NCI-H524 (cell line): ENCODE data around the gene PACSIN3.

Experiments
- DNase-seq, 2 experiments: peaks; one replicate each; lab custom pipeline; 2025; lab: John Stamatoyannopoulos, UW

The PACSIN3 gene

DNA sequence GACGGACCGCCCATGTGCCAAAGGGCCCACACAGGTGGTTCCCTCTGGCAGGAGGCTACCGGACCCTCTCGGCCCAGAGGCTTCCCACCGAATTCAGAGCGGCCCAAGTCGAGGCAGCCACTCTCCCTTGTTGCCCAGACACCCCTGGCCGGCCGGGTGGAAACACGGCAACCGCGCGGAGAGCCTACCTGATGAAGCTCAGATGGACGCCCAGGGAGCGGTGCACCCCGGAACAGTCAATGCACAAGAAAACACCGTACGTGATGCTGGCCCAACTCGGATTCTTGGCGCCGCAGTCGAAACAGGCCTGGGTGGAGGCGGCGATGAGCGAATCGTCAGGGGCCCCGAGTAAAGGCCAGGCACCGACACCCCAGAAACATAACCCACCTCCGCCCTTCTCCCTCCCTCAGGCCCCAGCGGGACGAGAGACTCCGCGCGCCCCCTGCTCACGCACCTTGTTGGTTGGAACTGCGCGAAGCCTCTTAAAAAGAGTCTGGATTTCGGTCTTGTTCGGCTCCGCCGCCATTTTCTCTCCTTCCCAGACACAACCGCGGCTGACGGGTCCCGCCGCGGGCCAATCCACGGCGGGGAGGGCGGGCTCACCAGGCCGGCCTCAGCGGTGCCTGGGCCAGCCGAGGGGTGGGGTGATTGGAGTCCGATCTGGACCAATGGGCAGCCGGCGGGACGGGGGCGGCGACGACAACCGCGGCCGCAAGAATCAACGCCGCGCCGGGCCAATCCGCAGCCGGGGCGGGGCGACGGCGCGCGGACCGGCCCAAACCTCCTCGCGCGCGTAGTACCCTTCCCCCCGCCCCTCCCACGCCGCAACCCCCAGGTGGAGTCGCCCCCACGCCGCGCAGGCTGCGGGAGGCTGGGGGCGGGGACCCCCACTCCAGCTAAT, 9.7 kb downstream of the PACSIN3 start, which contains the start of gene ARFGAP2:
ARFGAP2 (minus strand) TSS at position 552 of the 901 bp plus-strand sequence; CDS start at position 526, 26 bp downstream.
- peak; percentile 82 to 90 for DNase-seq

DNA sequence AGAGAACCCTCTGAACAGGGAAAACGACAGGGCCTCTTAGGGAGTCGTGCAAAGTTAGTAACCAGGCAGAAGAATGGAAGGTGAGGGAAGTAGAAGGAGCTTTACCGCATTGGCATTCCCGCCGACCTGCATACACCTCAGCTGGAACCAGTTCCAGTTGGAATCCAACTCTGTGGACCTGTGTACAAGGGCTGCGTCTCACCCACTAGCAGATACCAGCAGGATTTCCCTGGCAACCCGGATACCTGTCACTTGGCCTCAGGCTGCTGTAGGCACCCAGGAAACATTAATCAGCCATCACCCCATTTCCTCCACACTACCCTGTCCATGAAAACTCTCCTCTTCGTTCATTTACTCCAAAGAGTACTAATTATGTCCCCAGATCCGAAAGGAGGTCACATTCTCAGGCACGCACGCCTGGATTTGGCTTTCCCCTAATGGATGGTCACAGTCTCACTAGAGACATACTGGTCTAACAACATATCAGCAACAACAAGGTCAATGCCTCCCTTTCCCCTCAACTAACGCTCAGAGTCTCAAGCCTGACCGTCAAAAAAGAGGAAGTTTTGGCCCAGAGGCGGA, 10.4 kb downstream of the PACSIN3 start:
- no peak for DNase-seq

DNA sequence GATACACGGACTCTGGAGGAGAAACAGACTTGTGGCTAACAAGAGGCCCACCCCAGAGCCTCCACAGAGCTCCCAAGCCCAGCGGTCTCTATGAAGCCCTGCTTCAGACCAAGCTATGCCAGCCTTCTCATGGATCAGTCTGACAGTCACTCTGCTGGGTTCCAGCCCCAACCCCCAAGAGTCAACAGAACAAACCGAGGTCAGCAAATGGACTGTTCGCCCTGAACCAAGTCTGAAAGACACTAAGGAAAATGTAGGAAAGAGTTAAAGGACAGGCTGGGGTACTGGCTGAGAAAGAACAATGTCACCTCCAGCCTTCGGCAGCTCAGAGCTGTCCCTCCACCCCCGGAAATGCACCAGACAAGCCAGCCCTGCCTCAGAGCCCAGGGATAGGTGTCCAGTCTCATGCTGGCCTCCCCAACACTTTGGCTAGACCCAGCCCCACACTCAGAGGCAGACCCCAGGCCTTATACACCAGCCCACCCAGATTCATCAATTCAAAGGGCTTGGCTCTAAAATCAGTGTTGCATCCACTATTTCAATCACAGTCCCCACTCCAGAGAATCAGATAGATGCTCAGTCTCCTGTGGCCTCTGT, 13.4 kb downstream of the PACSIN3 start:
- DNase-seq = no peak

DNA sequence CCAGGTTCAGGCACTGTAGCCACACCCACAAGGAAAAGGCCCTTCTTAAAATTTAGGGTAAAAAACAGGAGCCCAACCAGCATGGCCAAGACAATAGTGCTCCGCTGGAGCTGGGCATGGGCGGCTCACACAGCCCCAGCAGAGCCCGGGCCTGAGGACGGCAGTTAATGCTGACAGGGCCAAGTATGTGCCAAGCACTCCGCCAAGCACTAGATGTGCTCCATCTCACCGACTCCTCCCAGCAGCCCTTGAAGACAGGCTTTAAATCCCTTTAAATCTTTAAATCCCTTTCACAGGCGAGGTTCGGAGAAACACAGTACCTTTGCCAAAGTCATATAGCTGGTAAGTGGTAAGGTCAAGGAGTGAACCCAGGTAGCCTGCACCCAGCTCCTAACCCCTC, 14.4 kb downstream of the PACSIN3 start:
- no peak for DNase-seq

DNA sequence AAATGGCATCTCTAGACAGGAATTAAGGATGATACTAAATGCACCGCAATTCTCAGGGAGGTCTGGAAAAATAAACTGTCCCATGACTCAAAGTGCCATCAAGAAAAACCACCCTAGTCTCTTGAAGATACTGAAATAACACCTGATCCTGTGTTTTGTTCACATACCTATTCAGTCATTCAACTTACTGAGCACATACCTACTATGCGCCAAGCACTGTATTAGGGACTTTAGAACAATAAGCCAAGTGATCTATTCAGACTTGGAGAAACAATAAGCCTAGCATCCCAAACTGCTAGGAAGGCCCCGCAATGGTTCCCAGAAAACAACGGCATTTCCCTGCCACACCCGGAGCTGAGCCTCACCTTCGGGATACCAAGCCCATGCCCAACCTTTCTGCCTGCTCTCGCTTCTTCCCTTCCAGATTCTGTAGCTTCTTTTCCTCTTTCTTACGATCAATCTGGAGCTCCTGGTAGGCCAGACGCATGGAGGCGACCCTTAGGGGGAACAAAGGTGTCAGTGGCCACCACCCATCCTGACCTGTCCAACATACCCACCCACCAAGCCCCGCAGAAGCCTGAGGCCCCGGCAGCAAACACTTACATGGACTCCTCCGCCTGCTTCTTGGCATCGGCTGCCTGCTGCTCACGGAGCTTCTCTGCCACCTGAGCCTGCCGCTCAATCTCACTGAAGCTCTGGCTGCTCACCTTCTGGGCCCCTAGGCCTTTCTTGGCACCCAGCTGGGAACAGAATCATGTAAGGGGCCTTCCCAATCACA, 15.0 kb downstream of the PACSIN3 start:
- DNase-seq = no peak

DNA sequence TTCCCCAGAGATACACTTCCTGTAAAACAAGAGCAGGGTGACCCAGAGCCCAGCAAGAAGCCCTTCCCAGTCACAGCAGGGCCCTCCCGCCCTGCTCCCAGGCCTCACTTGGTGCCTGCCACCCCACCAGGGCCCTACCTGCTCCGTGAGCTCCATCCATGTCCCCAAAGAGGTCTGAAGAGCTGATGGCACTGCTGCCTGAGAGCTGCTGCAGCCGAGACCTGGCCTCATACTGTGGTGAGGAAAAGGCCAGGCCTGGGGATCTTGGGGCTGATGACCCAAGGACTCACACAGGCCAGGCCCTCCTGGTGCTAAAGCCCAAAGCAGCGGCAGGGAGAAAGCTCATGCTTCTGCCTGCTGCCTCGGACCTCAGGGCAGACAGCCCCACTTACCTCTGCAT, 19.9 kb downstream of the PACSIN3 start:
- no peak for DNase-seq

DNA sequence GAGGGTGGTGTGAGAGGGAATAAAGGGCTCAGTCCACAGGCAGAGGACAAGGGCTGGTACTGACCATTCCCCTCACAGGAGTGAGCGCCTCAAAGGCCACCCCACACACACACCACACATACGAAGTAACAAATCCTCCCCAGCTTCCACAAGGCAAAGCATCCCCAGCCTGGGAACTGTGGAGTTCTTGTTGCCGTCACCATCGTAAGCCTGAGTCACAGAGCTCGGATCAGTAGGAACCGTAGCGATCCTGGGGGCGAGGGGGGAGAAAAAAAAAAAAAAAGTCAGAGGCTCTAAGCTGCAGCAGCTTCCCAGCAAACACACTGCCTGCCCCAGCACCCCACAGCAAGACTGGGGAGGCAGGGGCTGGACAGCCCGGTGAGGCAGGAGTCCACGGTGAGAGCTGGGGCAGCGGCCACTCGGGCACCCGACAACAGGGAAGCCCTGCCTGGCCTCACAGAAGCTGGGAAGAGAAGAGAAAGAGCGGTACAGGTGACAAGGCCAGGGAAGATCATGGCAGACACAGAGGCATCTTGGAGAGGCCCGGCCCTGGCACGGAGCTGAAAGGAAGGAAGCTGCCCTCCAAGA, 20.9 kb downstream of the PACSIN3 start:
- no peak for DNase-seq

DNA sequence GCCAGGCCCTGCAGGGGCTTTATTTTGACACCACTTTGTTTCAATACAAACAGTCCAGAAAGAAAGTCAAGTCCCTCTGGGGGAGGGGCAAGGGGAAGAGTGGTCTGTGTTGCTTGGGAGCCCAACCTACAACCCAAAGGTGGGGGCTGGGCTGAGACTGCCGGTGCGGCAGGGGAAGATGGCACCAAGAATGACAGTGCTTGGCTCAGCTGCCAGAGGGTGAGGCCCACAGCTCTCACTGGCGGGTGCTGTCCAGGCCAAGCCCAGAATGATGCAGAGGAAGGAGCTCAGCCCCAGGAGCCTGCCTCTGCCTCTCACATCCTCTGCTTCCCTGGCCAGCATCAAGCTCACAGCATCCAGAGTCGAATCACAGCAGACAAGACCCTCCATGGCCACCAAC, 21.9 kb downstream of the PACSIN3 start:
- DNase-seq = no peak

DNA sequence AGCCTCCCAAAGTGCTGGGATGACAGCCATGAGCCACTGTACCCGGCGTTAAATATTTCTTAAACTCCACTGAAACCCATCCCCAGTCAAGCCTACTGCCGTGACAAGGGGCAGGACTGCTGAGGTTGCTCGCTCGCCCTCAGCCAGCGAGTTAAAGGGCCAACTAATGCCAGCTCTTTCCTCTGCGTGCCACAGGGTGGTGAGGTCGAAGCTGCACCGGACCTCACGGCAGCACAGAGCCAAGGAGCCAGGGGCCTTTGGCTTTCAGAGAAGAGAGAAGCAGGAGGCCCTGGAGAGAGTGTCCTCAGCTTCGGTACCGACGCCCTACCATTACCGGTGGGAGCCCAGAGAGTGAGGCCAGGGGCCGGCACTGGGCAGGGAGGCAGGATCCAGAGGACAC, 22.3 kb downstream of the PACSIN3 start:
- no peak for DNase-seq

DNA sequence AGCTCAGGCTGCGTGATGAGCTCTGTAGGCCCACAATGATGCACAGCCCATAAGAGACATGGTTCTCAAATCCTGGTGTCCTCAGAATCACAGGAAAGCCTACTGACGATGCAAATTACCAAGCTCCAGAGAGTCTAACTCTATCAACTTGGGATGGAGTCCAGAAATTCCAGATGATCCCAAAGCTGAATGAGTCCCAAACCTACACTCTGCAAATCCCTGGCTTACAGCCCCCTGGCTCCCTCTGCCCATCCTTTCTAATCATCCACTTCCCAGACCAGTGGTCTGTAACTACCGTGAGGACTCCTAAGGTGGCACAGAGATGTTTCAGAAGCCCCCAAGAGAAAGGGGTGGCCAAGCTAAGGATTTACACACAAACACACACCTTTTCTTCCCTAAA, 23.0 kb downstream of the PACSIN3 start:
- no peak for DNase-seq

DNA sequence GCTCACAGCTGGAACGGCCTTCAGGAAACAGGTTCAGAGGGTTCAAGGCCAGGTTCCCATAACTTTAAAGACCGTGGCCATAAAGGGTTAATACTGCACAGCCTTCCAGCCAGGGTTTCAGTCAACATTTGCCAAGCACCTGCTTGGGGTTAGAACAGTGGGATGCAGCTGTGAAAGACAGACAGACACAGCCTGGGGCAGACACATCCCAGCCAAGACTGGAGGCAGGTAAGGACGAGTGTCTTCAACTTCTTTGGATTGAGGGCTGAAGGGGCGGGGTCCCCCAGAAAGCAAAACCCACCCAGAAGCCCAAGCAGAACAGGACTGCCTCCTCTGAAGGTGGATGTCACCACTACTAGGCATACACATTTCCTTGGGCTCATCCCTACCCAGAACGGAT, 23.8 kb downstream of the PACSIN3 start:
- no peak for DNase-seq

DNA sequence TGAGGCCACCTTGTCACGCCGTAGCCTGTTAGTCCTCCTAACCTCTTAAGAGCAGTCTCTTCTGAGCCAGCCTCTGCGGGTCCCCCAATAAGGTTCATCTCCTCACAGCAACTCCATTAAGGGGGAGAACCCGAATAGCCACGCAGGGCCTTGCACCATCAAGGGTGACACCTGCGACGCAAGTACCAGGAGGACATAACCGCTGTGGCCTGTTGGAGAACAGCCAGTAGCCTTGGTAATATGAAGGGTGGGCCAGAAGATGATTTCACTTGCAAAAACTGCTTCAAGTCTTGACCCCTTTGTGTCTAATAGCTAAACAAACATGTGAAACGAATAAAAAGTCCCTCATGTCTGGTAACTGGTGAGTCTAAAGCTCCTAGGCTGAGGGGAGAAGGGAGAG, 24.3 kb downstream of the PACSIN3 start:
- DNase-seq = no peak

DNA sequence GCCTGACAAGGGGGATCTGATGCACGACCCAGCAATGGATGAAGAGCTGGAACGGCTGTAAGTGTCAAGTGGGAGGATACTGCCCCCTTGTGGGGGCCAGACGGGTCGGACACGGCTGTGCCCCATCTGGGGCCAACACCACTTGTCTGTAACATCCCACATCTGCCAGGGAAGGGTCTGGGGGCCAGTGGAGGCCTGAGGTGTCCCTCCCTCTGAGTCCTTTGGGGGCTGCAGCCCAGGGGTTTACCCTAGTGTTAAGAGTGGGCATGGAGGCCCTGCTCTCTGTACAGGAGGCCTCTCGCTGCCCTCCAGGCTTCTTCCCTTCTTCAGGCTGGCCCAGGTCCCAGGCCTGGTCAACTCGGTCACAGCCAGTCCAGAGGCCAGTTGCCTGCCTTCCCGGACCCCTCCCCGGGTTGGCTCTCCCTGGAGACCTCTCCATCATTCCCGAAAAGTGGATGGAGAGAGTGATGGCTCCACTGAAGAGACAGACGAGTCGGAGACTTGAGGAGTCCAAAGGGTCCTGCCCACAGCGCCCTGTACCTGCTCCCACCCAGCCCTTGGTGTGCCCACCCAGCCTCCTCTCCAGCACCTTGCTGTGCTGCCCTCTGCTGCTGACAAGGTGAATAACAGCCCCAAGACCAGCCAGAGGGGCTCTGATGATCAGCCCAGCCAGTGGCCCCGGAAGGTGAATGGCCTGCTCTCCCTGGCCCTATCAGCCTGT, 24.9 kb downstream of the PACSIN3 start:
- peak in 1 of 2 experiments; percentile 70 for DNase-seq

DNA sequence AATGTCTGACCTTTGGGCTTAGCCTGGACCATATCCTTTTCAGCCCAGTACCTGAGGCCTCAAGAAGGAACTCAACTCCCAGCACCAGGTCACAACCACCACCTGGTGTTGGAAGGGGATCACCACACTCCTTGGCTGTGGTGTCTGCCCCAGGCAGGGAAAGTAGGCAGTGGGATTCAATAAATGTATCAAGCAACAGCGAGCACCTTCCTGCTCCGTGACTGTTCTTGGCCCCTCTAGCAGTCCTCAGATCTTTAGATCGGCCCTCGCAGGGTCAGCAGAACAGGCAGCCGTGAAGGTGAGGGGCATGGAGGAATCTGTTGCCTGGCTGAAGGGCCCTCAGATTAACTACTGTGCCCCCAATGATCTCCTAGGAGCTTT, 25.5 kb downstream of the PACSIN3 start:
- no peak for DNase-seq

DNA sequence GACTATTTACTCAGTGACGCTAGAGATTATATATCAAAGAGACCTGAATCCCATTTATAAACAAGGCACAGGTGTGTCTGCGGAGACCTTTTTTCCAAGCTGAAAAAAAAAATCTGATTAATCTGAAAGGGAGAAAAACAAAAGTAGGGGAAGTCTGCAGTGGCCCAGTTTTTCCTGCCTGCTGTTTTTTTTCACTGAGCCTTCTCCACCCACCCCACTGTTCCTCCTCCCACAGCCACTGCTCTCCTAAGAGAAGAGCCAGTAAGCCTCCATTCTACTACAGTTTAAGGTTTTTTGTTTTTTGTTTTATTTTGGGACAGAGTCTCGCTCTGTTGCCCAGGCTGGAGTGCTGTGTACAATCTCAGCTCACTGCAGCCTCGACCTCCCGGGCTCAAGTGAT, 28.0 kb downstream of the PACSIN3 start:
- no peak for DNase-seq

DNA sequence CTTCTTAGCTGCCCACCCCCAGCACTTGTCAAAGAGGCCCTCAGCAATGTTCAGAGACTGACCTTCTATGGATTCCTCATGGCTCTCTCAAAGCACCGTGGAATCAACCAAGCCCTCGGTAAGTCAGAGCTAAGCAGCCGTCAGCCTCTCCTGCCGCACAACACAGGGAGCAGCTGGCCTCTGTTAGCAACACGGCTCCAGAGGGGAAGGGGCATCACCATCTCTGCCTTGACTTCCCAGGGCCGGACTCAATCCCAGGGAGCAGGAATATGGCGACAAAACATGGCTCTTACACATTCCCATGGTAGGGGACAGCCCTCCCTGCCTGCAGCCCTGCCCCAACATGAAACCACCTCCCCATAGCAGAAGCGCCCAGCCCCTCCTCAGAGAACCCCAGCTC, 28.4 kb downstream of the PACSIN3 start:
- no peak for DNase-seq

DNA sequence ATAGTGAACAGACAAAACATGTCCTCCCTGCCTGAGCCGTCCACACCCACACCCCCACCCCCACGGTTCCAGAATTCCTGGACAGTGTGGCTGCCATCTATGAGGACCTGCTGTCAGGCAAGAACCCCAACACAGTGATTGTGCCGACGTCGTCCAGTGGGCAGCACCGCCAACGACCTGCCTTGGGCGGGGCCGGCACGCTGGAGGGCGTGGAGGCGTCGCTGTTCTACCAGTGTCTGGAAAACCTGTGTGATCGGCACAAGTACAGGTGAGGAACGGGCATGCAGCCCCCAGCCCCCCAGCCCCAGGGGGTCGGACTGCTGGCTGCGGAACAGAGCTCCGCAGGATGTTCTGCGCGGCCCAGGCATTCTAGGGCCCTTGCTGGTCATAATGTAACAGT, 29.3 kb downstream of the PACSIN3 start:
- DNase-seq = no peak

DNA sequence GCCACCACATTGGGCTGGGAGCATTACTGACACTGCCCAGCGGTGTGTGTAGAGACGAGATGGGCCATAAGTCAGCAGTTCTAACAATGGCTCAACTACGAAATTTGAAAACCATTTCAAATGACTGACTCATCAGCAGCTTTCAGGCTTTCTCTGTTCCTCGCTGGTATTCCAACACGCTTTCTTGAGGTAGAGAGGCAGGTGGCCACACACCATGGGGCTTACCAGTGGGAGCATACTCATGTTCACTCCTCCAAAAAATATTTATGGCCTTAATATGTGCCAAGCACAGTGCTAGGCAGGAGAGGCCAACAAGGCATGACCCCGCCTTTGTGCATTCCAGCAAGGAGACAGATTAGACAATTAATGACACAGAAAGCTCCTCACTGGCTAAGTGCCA, 29.9 kb downstream of the PACSIN3 start:
- no peak for DNase-seq

DNA sequence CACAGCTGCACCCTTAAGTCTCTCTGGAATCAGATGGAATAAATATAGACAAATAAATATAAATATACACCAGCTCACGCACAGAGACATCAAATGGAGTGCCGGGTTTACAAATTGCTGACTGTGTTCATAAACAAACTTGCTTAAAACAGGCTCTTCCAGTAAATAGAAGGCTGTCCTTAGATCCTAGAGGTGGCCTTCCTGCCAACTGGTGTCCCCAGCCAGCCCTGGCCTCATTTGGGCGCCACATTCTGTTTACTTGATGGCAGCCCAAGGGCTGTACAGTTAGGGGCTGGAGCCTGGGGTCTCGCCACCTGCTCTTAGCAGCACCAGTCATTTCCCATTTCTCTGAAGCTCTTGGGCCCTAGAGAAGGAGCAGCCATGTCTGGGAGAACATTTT, 30.4 kb downstream of the PACSIN3 start:
- no peak for DNase-seq

DNA sequence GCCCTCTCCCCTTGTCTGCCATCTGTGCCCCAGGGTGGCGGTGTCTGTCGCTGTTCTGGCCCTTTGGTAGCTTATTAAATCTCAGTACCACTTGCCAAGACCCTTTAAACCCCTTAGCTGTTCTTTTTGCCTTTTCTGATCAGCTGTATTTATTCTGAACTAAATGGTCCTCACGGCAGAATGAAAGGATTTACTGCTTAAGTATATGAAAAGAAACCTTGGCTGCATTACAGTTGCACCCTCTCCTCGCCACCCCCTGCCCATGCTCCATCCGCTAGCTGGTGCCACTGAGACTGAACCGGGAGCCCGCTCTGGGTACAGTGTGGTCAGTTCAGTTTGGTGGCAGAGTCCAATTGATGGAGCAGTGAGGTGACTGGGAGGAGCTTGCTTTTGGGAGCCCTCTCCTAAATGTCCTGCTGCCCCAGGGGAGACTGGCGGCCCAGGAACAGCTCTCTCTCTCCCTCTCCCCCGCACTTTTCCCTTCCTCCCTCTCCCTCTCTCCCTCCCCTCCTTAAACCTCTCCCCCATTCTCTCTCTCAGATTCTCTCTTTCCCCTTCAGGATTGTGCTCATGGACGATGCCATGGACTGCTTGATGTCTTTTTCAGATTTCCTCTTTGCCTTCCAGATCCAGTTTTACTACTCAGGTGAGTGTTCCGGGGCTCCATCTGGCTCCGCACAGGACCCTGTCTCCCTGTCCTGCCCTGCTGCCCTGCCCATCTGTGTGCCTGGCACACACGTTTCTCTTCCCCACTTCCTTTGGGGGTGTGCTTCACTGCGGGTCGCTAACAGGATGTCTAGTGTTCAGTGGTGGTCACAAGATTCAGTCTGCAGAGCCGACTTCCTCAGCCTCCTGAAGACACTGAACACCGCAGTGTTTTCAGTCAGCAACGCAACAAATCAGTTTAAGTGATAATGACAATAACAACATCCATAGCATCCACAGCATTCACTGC, 31.3 kb downstream of the PACSIN3 start:
- no peak for DNase-seq
